Measurements from ENCODE around the gene PRDM15. TPM values are rescaled to one million over a fixed set of nuclear protein-coding genes. Genes with fewer than 3 reads are reported as not detected.

Gene PRDM15
- total RNA-seq, 1 donor from 2014 or later = 11.2 TPM

DNA sequence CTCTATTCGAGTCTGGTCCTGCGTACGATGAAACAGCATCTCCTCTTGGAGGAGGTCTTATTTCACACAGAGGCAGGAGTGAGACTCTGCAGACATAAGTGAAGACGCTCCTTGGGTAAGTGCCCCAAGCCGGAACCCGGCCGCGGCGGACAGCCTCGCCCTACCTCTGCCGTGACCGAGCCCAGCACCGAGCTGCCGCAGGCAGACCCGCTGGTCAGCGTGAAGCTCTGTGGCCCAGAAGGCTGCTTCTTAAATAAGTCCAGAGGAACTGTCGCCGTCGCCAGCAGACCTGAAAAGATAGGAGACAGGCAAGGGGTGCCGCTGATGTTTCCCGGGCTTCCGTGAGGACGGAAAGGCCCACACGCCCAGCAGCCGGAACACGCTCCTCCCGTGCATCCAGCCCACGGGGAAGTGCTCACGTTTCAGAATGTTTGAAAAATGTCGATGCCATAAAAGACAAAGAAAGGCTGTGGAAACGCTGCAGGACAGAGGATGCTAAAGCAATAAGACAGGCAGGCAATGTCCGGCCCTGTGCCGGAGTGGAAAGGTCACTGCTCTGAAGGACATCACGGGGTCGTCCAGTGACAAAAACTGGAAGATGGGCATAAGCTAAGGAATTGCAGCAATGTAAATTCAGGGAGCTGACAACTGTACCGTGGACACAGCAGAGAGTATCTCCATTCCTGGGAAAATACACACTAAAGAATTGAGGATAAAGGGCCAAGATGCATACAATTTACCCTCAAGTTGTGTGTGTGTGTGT, 28.5 kb upstream of the PRDM15 start:
- intact Hi-C loops (cut with micrococcal nuclease) = no loop called here

GRCh38 chr21:41906770-41907169, 27.6 kb upstream of the PRDM15 start:
- intact Hi-C loops (cut with micrococcal nuclease) = no loop called here

GRCh38 chr21:41903559-41904351, 24.6 kb upstream of the PRDM15 start:
- intact Hi-C loops (cut with micrococcal nuclease) = no loop called here

GRCh38 chr21:41902946-41903345, 23.8 kb upstream of the PRDM15 start:
- intact Hi-C loops (cut with micrococcal nuclease) = no loop called here

- intact Hi-C loops (cut with micrococcal nuclease) = no loop called here
These were observed 22.6 kb upstream of the PRDM15 start for GRCh38 chr21:41901782-41902181.

- intact Hi-C loops (cut with micrococcal nuclease) = no loop called here
These were observed 22.0 kb upstream of the PRDM15 start for GRCh38 chr21:41901099-41901498.

- intact Hi-C loops (cut with micrococcal nuclease) = no loop called here
These were observed 21.3 kb upstream of the PRDM15 start for GRCh38 chr21:41900401-41900800.

DNA sequence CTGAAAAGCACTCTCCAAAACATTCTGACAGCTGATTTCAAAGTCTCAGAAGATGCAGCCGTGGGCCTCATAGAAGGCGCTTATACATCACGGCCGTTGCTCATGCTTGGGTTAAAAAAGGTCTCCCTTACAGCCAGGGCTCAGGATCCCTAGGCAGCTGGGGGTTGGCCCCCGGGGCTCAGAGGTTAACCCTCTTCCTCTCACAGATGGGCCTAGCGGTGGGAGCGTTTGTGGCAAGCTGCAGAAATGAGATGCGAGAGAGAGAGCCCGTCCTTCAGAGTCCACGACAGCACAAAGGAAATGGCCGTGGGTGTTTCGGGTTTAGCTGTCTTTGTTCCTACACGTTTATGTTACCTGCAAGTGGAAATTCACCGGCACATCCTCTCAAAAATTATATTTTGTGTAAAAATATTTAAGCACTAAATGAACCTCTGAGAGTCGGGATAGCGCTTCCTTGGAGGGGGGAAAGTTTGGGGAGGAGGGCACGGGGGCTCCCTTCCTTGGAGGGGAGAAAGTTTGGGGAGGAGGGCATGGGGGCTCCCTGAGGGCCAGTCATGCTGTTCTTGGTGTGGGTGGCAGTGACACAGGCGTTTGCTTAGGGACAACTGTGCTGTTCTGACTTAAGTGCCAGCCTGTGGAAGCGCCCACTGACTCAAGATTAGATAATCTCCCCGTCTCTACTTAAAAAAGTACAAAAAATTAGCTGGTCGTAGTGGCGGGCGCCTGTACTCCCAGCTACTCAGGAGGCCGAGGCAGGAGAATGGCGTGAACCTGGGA, 20.5 kb upstream of the PRDM15 start:
- intact Hi-C loops (cut with micrococcal nuclease) = no loop called here

DNA sequence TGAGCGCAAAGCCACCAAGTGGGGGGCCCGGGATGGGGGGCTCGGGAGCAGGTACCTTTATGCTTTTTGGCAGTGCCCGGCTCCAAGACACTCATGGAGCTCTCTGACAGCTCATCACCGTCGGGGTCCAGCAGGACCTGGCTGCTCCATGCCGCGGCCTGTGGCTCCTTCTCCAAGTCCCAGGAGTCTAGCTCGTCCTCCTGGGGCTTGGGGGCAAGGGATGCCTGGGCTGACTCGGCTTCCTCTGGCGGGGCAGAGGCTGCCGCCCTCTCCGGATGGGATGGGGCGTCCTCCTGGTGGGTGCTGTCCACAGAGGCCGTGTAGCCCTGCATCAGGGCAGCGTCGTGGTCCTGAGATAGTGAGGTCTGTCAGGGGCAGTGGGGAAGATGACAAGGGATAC, 19.9 kb upstream of the PRDM15 start:
- intact Hi-C loops (cut with micrococcal nuclease) = no loop called here

DNA sequence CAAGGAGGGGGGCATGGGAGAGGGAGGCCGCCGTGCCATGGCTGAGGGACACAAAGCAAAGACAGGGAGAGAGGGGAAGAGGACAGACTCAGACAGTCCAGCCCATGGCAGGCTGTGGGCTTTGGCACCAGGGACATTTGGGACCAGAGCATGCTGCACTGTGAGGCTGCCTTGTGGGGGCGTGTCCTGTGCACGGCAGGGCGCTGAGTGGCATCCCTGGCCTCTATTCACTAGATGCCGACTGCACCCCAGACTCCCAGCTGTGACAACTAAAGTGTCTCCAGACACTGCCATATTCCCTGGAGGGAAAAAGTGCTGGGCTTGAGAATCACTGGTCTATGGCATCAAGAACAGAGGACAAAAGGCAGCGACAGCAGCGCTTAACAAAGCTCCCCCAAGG, 18.6 kb upstream of the PRDM15 start:
- intact Hi-C loops (cut with micrococcal nuclease) = no loop called here

DNA sequence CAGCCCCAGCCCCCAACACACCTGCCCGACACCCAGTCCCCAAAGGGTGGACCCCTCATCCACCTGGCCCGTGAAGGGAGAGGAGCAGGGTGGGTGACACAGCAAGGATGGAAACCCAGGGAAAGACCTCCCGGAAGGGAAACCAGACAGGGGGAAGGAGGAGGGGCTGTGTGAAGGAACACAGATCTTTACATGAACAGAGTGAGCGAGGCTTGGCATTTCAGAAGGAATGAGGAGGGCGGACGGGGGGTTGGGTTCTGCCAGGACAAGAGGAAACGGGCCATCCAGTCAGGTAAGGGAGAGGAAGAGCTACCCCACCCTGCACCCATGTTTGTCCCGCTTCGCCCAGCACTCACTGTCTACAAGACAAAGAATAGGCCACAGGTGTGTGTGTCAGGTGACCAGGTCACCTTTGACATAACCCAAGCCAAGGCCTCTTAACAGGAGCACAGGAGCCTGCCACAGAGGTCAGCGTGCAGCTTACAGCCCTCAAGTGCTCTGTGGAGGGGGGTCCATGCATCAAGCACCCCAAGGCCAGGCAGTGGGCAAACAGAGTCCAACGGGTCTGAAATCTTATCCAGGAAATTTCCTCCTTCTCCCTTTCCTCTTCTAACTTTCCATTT, 18.0 kb upstream of the PRDM15 start:
- intact Hi-C loops (cut with micrococcal nuclease) = no loop called here

- intact Hi-C loops (cut with micrococcal nuclease) = no loop called here
These were observed 16.7 kb upstream of the PRDM15 start for GRCh38 chr21:41895643-41896493.

DNA sequence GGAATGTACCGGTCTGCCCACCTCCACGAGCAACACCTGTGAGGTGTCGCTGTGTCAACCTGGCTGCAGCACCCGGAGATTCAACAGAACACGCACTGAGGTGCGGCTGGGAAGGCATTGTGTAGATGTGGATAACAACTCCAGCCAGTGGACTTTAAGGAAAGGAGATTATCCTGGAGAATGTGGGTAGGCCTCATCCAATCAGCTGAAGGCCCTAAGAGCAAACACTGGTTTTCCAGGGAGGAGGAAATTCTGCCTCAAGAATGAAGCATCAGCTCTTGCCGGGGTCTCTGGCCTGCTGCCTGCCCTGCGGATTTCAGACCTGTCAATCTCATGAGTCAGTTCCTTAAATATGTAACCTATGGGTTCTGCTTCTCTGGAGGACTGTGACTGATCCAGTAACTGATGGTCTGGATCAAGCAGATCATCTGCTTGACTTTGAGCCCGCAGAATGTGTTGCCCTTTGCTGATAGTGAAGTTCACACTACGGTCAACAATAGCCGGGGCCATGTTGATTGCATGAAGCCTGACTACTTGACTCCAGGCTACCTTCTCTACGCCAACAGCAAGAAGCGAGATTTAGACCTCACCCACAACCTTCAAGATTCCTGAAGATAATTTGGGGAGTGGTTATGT, 15.9 kb upstream of the PRDM15 start:
- intact Hi-C loops (cut with micrococcal nuclease) = no loop called here

GRCh38 chr21:41894511-41894910, 15.4 kb upstream of the PRDM15 start:
- intact Hi-C loops (cut with micrococcal nuclease) = no loop called here

GRCh38 chr21:41892726-41893125, 13.6 kb upstream of the PRDM15 start:
- intact Hi-C loops (cut with micrococcal nuclease) = no loop called here

DNA sequence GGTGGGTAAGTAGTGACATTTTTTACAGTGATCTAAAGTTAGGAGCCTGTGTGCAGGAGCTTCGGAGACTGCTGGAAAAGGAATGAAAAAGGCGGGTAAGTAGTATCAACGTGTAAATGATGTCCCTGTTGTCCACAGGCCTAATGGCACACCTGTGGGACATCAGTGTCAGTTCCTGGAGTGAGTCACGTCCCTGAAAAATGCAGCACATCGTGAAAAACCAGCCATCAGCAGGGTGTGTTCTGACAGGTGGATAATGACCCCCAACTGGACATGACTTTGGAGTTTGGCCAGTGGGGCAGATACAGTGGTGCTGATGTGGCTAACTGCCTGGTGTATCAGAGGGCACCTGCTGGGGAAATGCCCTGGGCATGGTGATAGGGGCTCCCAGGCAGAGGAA, 12.0 kb upstream of the PRDM15 start:
- intact Hi-C loops (cut with micrococcal nuclease) = no loop called here

DNA sequence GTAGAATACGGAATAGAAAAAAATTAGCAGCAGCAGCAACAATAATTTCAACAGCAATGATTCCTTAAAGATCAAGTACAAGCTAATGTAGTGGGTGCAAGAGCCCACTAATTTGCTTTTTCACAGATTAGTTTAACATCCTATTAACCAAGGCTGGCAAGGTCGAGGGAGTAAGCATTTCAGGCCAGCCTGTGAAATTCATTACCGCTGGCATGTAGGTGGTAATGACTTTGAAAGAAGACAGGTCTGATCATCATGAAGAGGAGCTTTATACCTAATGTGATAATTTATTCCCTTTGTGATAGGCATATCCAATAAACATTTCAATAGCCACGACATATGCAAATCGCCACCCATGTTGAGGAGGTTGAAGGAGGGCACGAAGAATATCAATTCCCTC, 11.2 kb upstream of the PRDM15 start:
- intact Hi-C loops (cut with micrococcal nuclease) = no loop called here

- intact Hi-C loops (cut with micrococcal nuclease) = no loop called here
These were observed 9.7 kb upstream of the PRDM15 start for GRCh38 chr21:41888749-41889376.

DNA sequence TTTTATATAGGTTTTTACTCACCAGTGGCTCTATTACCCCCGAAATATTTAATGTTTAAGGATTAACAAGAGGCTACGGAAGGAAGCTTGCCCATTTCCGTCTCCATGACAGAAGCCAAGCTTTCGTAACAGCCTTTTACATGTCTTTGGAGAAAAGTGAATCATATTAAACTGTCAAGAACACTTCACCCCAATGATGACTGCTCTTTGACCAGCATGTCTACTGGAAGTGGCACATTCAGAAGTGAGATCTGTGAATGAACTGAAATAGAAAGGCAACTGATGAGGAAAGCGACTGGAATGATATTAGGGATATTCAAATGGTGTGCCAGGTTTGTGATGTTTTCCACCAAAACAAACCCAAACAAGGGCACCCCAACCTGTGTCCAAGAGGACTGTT, 8.5 kb upstream of the PRDM15 start:
- intact Hi-C loops (cut with micrococcal nuclease) = no loop called here

DNA sequence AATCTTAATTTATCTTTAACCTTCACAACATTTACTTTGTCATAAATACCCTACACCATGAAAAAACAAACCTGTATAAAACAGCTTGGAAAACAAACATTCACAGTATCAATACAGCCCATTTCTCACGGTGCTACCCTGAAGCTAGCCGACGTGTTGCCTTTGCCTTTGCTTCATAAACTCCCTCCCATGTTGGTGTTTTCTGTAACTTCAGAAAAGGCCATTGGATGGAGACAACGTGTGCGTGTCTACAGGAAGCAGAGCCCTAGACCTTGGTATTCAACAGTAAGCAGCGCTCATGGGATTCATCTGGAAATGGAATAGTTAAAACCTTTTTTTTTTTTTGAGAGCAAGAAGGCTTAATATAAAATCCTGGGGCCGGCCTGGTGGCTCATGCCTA, 7.2 kb upstream of the PRDM15 start:
- intact Hi-C loops (cut with micrococcal nuclease) = no loop called here
